Parathyroid adenoma (tissue), 2 donors: ENCODE measurements around the gene LRRC8E.

Experiments used
- H2AFZ ChIP-seq: fragments of 300-600 bp; sonication (generic); one replicate; pipeline ENCODE4 v1.7.0; 2017; ENCODE audit warnings: antibody characterized with exemption, mild to moderate bottlenecking
- H3K27ac ChIP-seq: fragments of 300-600 bp; sonication (generic); one replicate; pipeline ENCODE4 v1.7.0; 2017
- H3K27me3 ChIP-seq: fragments of 300-600 bp; sonication (generic); one replicate; pipeline ENCODE4 v1.7.0; 2017; ENCODE audit warnings: low read length; ENCODE audit not compliant: control insufficient read depth, insufficient read depth
- H3K36me3 ChIP-seq: fragments of 300-600 bp; sonication (generic); one replicate; pipeline ENCODE4 v1.7.0; 2017; ENCODE audit warnings: low read length; ENCODE audit not compliant: control insufficient read depth, insufficient read depth
- H3K4me1 ChIP-seq: fragments of 300-600 bp; sonication (generic); one replicate; pipeline ENCODE4 v1.7.0; 2017; ENCODE audit warnings: control low read depth
- H3K4me2 ChIP-seq: fragments of 300-600 bp; sonication (generic); one replicate; pipeline ENCODE4 v1.7.0; 2017; ENCODE audit warnings: low read length
- H3K4me3 ChIP-seq: fragments of 300-600 bp; sonication (generic); one replicate; pipeline ENCODE4 v1.7.0; 2017; ENCODE audit warnings: low read depth, low read length
- H3K79me2 ChIP-seq: fragments of 300-600 bp; sonication (generic); one replicate; pipeline ENCODE4 v1.7.0; 2017; ENCODE audit warnings: control low read depth
- H3K9ac ChIP-seq: fragments of 300-600 bp; sonication (generic); one replicate; pipeline ENCODE4 v1.7.0; 2017; ENCODE audit warnings: mild to moderate bottlenecking
- H3K9me3 ChIP-seq: fragments of 300-600 bp; sonication (generic); one replicate; pipeline ENCODE4 v1.7.0; 2017; ENCODE audit warnings: low read length; ENCODE audit not compliant: control insufficient read depth
- TF ChIP-seq, protein P1 (sequence below): fragments of 300-600 bp; sonication (generic); IDR thresholded peaks from one replicate; pipeline ENCODE4 v1.7.0; 2017; ENCODE audit warnings: antibody characterized with exemption, mild to moderate bottlenecking
- donor health status: primary hyperparathyroidism.

LRRC8E gene

DNA sequence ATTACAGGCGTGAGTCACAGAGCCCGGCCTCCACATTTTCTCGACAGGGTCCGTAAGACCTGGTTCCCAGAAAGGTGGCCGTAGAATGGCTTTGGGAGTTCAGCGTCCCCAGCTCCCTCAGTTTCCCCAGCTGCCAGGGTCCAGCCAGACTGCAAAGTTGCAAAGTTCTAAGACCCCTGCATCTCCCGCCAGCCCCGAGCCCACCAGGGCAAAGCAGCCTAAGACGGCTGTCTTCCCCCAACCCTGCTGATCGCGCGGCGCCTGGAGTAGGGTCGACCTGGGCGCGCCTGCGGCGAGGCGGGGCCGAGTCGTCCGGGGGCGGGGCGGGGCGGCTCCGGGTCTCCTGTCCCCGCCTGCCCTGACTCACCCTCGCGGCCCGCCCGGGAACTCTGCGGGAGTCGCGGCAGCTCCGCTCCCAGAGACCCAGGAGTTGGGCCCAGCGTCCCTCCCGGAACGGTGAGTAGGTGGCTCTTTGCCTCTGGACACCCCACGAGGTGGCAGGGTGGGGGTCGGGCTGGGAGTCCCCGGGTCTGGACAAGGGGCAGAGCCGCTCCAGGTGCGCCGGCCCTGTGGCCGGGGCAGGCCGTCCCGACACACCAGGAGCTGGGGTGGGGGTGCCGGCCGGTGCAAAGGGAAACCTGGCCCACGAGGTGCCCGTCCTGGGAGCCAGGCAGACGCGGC lies at the start of gene LRRC8E:
LRRC8E (plus strand) TSS at position 366 of the 681 bp plus-strand sequence. CDS start 7,094 bp downstream, outside the sequence.
- TF ChIP-seq, protein P1, sequence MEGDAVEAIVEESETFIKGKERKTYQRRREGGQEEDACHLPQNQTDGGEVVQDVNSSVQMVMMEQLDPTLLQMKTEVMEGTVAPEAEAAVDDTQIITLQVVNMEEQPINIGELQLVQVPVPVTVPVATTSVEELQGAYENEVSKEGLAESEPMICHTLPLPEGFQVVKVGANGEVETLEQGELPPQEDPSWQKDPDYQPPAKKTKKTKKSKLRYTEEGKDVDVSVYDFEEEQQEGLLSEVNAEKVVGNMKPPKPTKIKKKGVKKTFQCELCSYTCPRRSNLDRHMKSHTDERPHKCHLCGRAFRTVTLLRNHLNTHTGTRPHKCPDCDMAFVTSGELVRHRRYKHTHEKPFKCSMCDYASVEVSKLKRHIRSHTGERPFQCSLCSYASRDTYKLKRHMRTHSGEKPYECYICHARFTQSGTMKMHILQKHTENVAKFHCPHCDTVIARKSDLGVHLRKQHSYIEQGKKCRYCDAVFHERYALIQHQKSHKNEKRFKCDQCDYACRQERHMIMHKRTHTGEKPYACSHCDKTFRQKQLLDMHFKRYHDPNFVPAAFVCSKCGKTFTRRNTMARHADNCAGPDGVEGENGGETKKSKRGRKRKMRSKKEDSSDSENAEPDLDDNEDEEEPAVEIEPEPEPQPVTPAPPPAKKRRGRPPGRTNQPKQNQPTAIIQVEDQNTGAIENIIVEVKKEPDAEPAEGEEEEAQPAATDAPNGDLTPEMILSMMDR: peak; percentile 6
- Histone ChIP-seq H3K27me3 (no peaks in the 10 kb centered on the region), H3K36me3 (no peaks in the 10 kb centered on the region), H3K9ac (no peak within 1 kb of the TSS), H3K9me3 (no peaks in the 10 kb centered on the region), H3K4me3 (peak within 1 kb of the TSS; percentile 56), H3K79me2 (no peaks in the 10 kb centered on the region), H3K4me2 (peak within 1 kb of the TSS; percentile 50), H2AFZ (peak within 1 kb of the TSS; percentile 72), H3K27ac (no peak within 1 kb of the TSS), H3K4me1 (no peaks in the 10 kb centered on the region)

GRCh38 chr19:7839476-7839875 lies 48.8 kb upstream of the LRRC8E start:
- Histone ChIP-seq H3K9ac (no peak overlapping the region), H2AFZ (no peak overlapping the region), H3K4me3 (no peak overlapping the region), H3K36me3 (no peaks in the 10 kb centered on the region), H3K9me3 (no peaks in the 10 kb centered on the region), H3K27ac (no peak overlapping the region), H3K27me3 (no peaks in the 10 kb centered on the region), H3K4me2 (no peak overlapping the region), H3K4me1 (no peaks in the 10 kb centered on the region), H3K79me2 (peaks cover 31% of the 10 kb centered on the region)
- TF ChIP-seq, protein P1: no peak

GRCh38 chr19:7840629-7841028 lies 47.7 kb upstream of the LRRC8E start:
- Histone ChIP-seq H3K4me1 (no peaks in the 10 kb centered on the region), H3K27me3 (no peaks in the 10 kb centered on the region), H3K9me3 (no peaks in the 10 kb centered on the region), H3K79me2 (peaks cover 25% of the 10 kb centered on the region), H3K36me3 (no peaks in the 10 kb centered on the region), H3K27ac (no peak overlapping the region), H3K4me2 (no peak overlapping the region), H2AFZ (no peak overlapping the region), H3K9ac (no peak overlapping the region), H3K4me3 (no peak overlapping the region)
- TF ChIP-seq, protein P1: no peak

- Histone ChIP-seq H3K79me2 (peaks cover 18% of the 10 kb centered on the region), H3K4me2 (no peak overlapping the region), H3K4me3 (no peak overlapping the region), H3K36me3 (no peaks in the 10 kb centered on the region), H3K27me3 (no peaks in the 10 kb centered on the region), H3K9ac (no peak overlapping the region), H3K27ac (no peak overlapping the region), H2AFZ (no peak overlapping the region), H3K9me3 (no peaks in the 10 kb centered on the region), H3K4me1 (no peaks in the 10 kb centered on the region)
- TF ChIP-seq, protein P1: no peak
Measured at GRCh38 chr19:7841751-7842660, 46.3 kb upstream of the LRRC8E start.
